Nephron progenitor cell (in vitro differentiated cells): ENCODE data around the gene CENPS.

Experiments
- DNase-seq: peaks from one replicate; pipeline ENCODE4 v3.0.0; 2021
- H3K27ac Mint-ChIP-seq: 2 replicates; pipeline ENCODE4 v1.8.0; 2021; ENCODE audit warnings: mild to moderate bottlenecking, moderate library complexity, mixed read lengths
- H3K27me3 Mint-ChIP-seq: 2 replicates; pipeline ENCODE4 v1.8.0; 2021; ENCODE audit warnings: mild to moderate bottlenecking, low read depth, mixed read lengths; ENCODE audit not compliant: poor library complexity
- H3K36me3 Mint-ChIP-seq: 2 replicates; pipeline ENCODE4 v1.8.0; 2021; ENCODE audit warnings: low read depth, mixed read lengths
- H3K4me1 Mint-ChIP-seq: 2 replicates; pipeline ENCODE4 v1.8.0; 2021; ENCODE audit warnings: mixed read lengths
- H3K4me3 Mint-ChIP-seq: 2 replicates; pipeline ENCODE4 v1.8.0; 2021; ENCODE audit warnings: mild to moderate bottlenecking, moderate library complexity, mixed read lengths
- H3K9me3 Mint-ChIP-seq: 2 replicates; pipeline ENCODE4 v1.8.0; 2021; ENCODE audit warnings: mild to moderate bottlenecking, moderate library complexity, mixed read lengths
- TF ChIP-seq, protein P1 (sequence below): fragments of 200-600 bp; sonication (generic); IDR thresholded peaks from 2 replicates; pipeline ENCODE4 v1.5.0; 2021; ENCODE audit warnings: antibody characterized with exemption

CENPS gene

DNA sequence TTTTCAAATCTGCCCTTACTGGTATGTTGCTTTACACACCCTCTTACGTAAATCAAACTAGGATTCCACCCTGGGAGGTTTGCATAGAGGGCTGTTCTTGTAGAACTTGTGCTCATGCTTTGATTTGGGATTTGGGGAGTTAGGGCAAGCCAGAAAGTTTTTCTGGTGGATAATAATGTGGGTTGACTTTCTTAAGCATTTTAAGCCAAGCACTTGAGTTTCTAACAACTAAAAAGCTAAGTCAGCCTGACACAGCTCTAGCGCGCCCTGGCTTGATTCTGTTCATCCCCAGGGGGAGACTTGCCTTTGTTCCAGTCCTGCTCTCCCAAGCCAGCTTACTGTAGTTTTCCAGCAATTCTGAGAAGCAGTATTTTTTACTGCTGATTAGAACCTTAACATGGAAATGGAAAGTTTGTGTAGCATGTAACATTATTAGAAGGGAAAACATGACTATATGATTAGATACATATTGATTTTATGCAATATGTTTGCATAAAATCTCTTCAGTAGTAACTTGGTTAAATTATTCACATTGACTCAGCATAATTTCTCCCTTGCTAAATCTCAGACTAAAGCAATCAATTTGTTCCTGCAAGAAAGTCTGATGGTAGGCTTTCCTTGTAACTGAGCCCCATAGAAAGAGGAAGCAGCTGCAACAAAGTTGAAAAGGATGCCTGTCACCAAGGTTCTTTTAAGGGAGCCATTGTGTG lies 42.4 kb upstream of the CENPS start:
- TF ChIP-seq, protein P1, sequence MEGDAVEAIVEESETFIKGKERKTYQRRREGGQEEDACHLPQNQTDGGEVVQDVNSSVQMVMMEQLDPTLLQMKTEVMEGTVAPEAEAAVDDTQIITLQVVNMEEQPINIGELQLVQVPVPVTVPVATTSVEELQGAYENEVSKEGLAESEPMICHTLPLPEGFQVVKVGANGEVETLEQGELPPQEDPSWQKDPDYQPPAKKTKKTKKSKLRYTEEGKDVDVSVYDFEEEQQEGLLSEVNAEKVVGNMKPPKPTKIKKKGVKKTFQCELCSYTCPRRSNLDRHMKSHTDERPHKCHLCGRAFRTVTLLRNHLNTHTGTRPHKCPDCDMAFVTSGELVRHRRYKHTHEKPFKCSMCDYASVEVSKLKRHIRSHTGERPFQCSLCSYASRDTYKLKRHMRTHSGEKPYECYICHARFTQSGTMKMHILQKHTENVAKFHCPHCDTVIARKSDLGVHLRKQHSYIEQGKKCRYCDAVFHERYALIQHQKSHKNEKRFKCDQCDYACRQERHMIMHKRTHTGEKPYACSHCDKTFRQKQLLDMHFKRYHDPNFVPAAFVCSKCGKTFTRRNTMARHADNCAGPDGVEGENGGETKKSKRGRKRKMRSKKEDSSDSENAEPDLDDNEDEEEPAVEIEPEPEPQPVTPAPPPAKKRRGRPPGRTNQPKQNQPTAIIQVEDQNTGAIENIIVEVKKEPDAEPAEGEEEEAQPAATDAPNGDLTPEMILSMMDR, result no peak
- peaks cover 5% of the 10 kb centered on the region for H3K27me3 Mint-ChIP-seq
- no peak for DNase-seq
- H3K4me1 Mint-ChIP-seq, result peaks cover 13% of the 10 kb centered on the region
- H3K9me3 Mint-ChIP-seq, result no peaks in the 10 kb centered on the region
- H3K27ac Mint-ChIP-seq, result peak overlapping the region; percentile 84
- H3K36me3 Mint-ChIP-seq, result peaks cover 33% of the 10 kb centered on the region
- H3K4me3 Mint-ChIP-seq, result no peak overlapping the region

DNA sequence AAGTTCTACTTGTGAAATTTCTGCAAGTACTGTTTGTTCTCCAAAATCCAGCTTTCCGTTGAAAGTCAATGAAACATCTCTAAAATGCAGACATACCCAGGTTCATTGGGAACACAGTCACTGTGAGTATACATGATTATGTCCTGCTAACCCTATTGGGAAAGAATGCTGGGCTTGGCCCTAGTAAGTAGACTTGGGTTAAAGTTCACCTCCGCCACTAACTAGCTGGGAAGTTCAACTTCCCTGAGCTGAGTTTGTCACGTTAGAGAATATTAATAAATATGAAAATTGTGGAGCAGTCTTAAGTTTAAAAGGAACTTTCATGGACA lies 41.9 kb upstream of the CENPS start:
- TF ChIP-seq, protein P1, result no peak
- peaks cover 5% of the 10 kb centered on the region for H3K27me3 Mint-ChIP-seq
- peaks cover 27% of the 10 kb centered on the region for H3K36me3 Mint-ChIP-seq
- peak overlapping the region; percentile 84 for H3K27ac Mint-ChIP-seq
- no peak overlapping the region for H3K4me3 Mint-ChIP-seq
- DNase-seq, result no peak
- no peaks in the 10 kb centered on the region for H3K9me3 Mint-ChIP-seq
- peaks cover 13% of the 10 kb centered on the region for H3K4me1 Mint-ChIP-seq

DNA sequence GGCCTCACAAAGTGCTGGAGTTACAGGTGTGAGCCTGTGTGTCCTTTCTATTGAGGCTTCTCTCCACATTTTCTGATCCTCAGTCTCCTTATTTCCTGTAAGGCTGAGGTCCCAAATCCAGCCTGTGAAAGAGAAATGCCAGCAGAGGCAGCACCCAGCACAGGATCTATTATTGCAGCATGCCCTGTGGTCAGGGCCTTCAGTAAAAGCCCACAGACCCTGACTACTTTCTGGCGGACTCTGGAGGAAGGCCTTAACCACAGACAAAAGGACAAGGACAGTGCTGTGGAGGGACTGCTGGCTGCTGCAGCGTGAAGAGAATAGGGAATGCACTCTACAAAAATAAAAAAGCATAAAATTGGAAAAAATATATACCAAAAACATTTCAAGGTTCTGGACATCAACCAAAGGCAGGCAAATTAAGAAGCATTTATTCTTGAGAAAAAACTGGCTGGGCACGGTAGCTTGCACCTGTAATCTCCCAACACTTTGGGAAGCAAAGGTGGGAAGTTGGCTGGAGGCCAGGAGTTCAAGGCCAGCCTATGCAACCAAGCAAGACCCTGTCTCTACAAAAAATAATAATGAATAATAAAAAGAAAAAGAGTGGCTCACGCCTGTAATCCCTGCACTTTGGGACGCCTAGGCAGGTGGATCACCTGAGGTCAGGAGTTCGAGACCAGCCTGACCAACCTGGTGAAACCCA lies 40.8 kb upstream of the CENPS start:
- Mint-ChIP-seq H3K27me3 (peaks cover 5% of the 10 kb centered on the region), H3K9me3 (peaks cover 9% of the 10 kb centered on the region), H3K27ac (no peak overlapping the region), H3K36me3 (peaks cover 28% of the 10 kb centered on the region), H3K4me1 (peaks cover 13% of the 10 kb centered on the region), H3K4me3 (no peak overlapping the region)
- TF ChIP-seq, protein P1, result no peak
- DNase-seq, result no peak

DNA sequence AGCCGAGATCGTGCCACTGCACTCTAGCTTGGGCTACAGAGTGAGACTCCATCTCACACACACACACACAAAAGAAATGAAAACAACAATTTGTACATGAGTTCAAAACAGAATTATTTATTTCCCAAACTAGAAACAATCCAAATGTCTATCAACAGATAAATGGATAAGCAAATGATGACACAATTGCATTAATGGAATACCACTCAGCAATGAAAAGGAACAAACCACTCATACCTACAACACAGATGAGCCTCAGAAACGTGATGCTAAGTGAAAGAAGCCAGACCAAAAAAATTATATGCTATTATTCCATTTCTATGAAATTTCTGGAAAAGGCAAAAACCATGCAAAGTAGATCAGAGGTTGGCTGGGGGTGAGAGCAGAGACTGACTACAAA lies 33.4 kb upstream of the CENPS start:
- H3K27ac Mint-ChIP-seq, result no peak overlapping the region
- H3K27me3 Mint-ChIP-seq, result peaks cover 5% of the 10 kb centered on the region
- H3K4me1 Mint-ChIP-seq, result peaks cover 34% of the 10 kb centered on the region
- peak overlapping the region; percentile 64 for H3K4me3 Mint-ChIP-seq
- H3K36me3 Mint-ChIP-seq, result peaks cover 36% of the 10 kb centered on the region
- H3K9me3 Mint-ChIP-seq, result peaks cover 12% of the 10 kb centered on the region
- TF ChIP-seq, protein P1, result no peak
- no peak for DNase-seq

DNA sequence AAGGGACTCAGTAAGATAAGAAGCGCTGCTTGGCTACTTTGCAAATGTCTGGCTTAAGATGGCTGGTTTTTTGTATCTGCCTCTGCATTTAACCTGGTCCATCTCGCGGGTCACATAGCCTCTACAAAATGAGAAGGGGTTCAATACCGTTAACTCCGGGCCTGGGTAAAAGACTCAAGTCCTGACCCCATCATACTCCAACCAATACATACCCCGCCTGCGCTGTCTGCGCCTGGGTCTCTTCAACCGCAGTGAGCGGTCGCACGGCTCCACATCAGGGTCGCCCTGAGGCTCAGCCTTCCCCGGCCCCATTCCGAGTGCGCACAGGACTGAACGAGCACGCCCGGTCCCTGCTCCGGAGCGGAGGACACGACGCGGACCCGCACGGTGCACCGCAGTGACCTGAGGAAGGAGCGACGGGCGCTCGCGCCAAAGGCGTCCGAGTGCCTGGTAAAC lies 31.9 kb upstream of the CENPS start:
- DNase-seq, result no peak
- Mint-ChIP-seq H3K4me1 (peaks cover 34% of the 10 kb centered on the region), H3K27ac (peak overlapping the region; percentile 95), H3K27me3 (peaks cover 4% of the 10 kb centered on the region), H3K4me3 (peak overlapping the region; percentile 91), H3K36me3 (peaks cover 45% of the 10 kb centered on the region), H3K9me3 (peaks cover 12% of the 10 kb centered on the region)
- TF ChIP-seq, protein P1, result no peak
